Osteoblast (primary cell): ENCODE results near the gene DYRK1A. TPM values are rescaled to one million over a fixed set of nuclear protein-coding genes. Genes with fewer than 3 reads are reported as not detected.

Experiments
- DNase-seq: peaks from one replicate; pipeline ENCODE4 v3.0.0; 2011; ENCODE audit warnings: low spot score, mixed read lengths; ENCODE audit not compliant: insufficient read length; ENCODE audit errors: missing footprints
- H2AFZ ChIP-seq: 2 replicates; pipeline ENCODE4 v1.6.0; 2011; ENCODE audit warnings: mild to moderate bottlenecking, low read length
- H3K27ac ChIP-seq: 2 replicates; pipeline ENCODE4 v1.5.1; 2011; ENCODE audit warnings: mild to moderate bottlenecking, low read depth, low read length, moderate library complexity
- H3K27me3 ChIP-seq: 2 replicates; pipeline ENCODE4 v1.6.0; 2012; ENCODE audit warnings: mild to moderate bottlenecking, control low read depth, inconsistent platforms, low read length, moderate library complexity; ENCODE audit not compliant: insufficient read depth
- H3K36me3 ChIP-seq: 2 replicates; pipeline ENCODE4 v1.5.1; 2011; ENCODE audit warnings: mild to moderate bottlenecking, low read length, control low read depth, moderate library complexity; ENCODE audit not compliant: insufficient read depth
- H3K4me1 ChIP-seq: 2 replicates; pipeline ENCODE4 v1.5.1; 2011; ENCODE audit warnings: mild to moderate bottlenecking, low read length, control low read depth, moderate library complexity; ENCODE audit not compliant: insufficient read depth
- H3K4me2 ChIP-seq: 2 replicates; pipeline ENCODE4 v1.6.0; 2011; ENCODE audit warnings: mild to moderate bottlenecking, low read length; ENCODE audit not compliant: insufficient read depth
- H3K4me3 ChIP-seq: fragments of 200-600 bp; sonication (generic); 3 replicates; pipeline ENCODE4 v1.5.1; 2012; ENCODE audit warnings: mild to moderate bottlenecking, low read length, inconsistent platforms; ENCODE audit not compliant: insufficient read depth
- H3K79me2 ChIP-seq: 2 replicates; pipeline ENCODE4 v1.6.0; 2012; ENCODE audit warnings: mild to moderate bottlenecking, low read length, control low read depth, inconsistent platforms; ENCODE audit not compliant: insufficient read depth
- H3K9me3 ChIP-seq: 2 replicates; pipeline ENCODE4 v1.5.1; 2011; ENCODE audit warnings: low read depth, low read length, control low read depth
- H4K20me1 ChIP-seq: 2 replicates; pipeline ENCODE4 v1.6.0; 2012; ENCODE audit warnings: mild to moderate bottlenecking, low read length, control low read depth; ENCODE audit not compliant: insufficient read depth
- CTCF ChIP-seq: IDR thresholded peaks from 2 replicates; pipeline ENCODE4 v1.5.1; 2011; ENCODE audit warnings: mild to moderate bottlenecking, low read depth, low read length, moderate library complexity; ENCODE audit errors: extremely low read depth
- total RNA-seq: library from RNA; depleted of rRNA; stranded (reverse); fragments of >200 nt; gene quantifications from 2 replicates; pipeline ENCODE4 v1.2.3, GENCODE V29; 2012

Gene DYRK1A
- total RNA-seq, 1 donor = 99.2 TPM

- Histone ChIP-seq H3K36me3 (peaks cover 6% of the 10 kb centered on the region), H3K4me1 (peaks cover 15% of the 10 kb centered on the region), H3K79me2 (peaks cover 99% of the 10 kb centered on the region), H3K4me2 (no peak overlapping the region), H2AFZ (no peak overlapping the region), H3K9me3 (no peaks in the 10 kb centered on the region), H4K20me1 (peaks cover 67% of the 10 kb centered on the region), H3K4me3 (no peak overlapping the region), H3K27me3 (no peaks in the 10 kb centered on the region), H3K27ac (no peak overlapping the region)
- no peak for DNase-seq
- TF ChIP-seq CTCF = no peak
Measured at GRCh38 chr21:37467082-37467481, 100.5 kb downstream of the DYRK1A start.

- Histone ChIP-seq H3K79me2 (peaks cover 99% of the 10 kb centered on the region), H3K27me3 (no peaks in the 10 kb centered on the region), H3K27ac (no peak overlapping the region), H2AFZ (no peak overlapping the region), H3K4me1 (no peaks in the 10 kb centered on the region), H3K4me2 (no peak overlapping the region), H3K9me3 (no peaks in the 10 kb centered on the region), H3K4me3 (no peak overlapping the region), H4K20me1 (peaks cover 52% of the 10 kb centered on the region), H3K36me3 (peaks cover 11% of the 10 kb centered on the region)
- no peak for TF ChIP-seq CTCF
- no peak for DNase-seq
Measured at GRCh38 chr21:37468909-37469308, 102.3 kb downstream of the DYRK1A start.

GRCh38 chr21:37469441-37469840 is 102.9 kb downstream of the DYRK1A start:
- no peaks in the 10 kb centered on the region for H3K9me3 ChIP-seq
- H3K4me2 ChIP-seq = no peak overlapping the region
- TF ChIP-seq CTCF = no peak
- no peak for DNase-seq
- H3K27ac ChIP-seq = no peak overlapping the region
- H4K20me1 ChIP-seq = peaks cover 47% of the 10 kb centered on the region
- H3K4me1 ChIP-seq = no peaks in the 10 kb centered on the region
- H3K4me3 ChIP-seq = no peak overlapping the region
- peaks cover 97% of the 10 kb centered on the region for H3K79me2 ChIP-seq
- no peaks in the 10 kb centered on the region for H3K27me3 ChIP-seq
- no peak overlapping the region for H2AFZ ChIP-seq
- peaks cover 11% of the 10 kb centered on the region for H3K36me3 ChIP-seq

GRCh38 chr21:37472581-37472980 is 106.0 kb downstream of the DYRK1A start:
- H4K20me1 ChIP-seq = peaks cover 49% of the 10 kb centered on the region
- H3K27me3 ChIP-seq = no peaks in the 10 kb centered on the region
- H3K27ac ChIP-seq = no peak overlapping the region
- H3K9me3 ChIP-seq = no peaks in the 10 kb centered on the region
- H3K36me3 ChIP-seq = peaks cover 11% of the 10 kb centered on the region
- H2AFZ ChIP-seq = no peak overlapping the region
- no peak for TF ChIP-seq CTCF
- peaks cover 98% of the 10 kb centered on the region for H3K79me2 ChIP-seq
- H3K4me3 ChIP-seq = no peak overlapping the region
- no peaks in the 10 kb centered on the region for H3K4me1 ChIP-seq
- H3K4me2 ChIP-seq = no peak overlapping the region
- DNase-seq = no peak
